HAP-1 (cell line): Measurements from ENCODE around the gene EXOC5.
A peak's percentile ranks its signal among the peaks of the same experiment; 100 is the strongest.

Experiments used
- DNase-seq, 2 experiments: peaks; one replicate each; pipeline ENCODE4 v3.0.0-alpha.2; 2016 to 2020; ENCODE audit warnings: low spot score in 2 of 2
- H3K27me3 ChIP-seq: fragments of 250-450 bp; sonication (Bioruptor Pico); 2 replicates; pipeline ENCODE4 v1.5.1; 2020; ENCODE audit warnings: low read depth, mild to moderate bottlenecking, moderate library complexity
- H3K36me3 ChIP-seq: fragments of 250-450 bp; sonication (Bioruptor Pico); replicated peaks from 2 replicates; pipeline ENCODE4 v1.5.1; 2020; ENCODE audit warnings: mild to moderate bottlenecking
- H3K4me1 ChIP-seq: fragments of 250-450 bp; sonication (Bioruptor Pico); 2 replicates; pipeline ENCODE4 v1.5.1; 2020; ENCODE audit warnings: mild to moderate bottlenecking
- H3K4me3 ChIP-seq: fragments of 250-450 bp; sonication (Bioruptor Pico); 2 replicates; pipeline ENCODE4 v1.5.1; 2020; ENCODE audit warnings: mild to moderate bottlenecking, moderate library complexity
- H3K9me3 ChIP-seq: fragments of 250-450 bp; sonication (Bioruptor Pico); 2 replicates; pipeline ENCODE4 v1.5.1; 2020; ENCODE audit warnings: mild to moderate bottlenecking, moderate library complexity
- in situ Hi-C: fragments of 300-500 bp; cut with MboI; formaldehyde crosslinking; loops from 3 replicates; pipeline ENCODE4 v1.14.3; 2020; ENCODE audit warnings: low sequenced_read_pairs, inconsistent platforms, mixed read lengths

Gene EXOC5

DNA sequence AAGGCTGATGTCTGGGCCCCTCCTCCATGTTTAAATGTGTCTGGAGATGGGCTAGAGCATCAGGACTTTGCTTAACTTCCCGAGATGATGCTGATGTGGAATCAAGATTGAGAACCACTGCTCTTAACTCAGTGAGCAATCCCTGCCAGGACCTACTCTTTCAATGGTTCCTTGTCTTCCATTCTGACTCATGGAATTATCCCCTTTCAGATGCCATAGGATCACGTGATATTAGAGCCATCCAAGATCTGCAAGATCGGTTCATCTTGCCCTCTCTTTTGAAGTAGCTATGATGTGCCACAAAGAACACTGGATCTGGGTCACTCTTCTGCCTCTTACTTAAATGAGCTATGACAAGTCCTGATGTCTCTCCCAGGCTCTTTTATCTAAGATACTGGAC lies 96.8 kb downstream of the EXOC5 start:
- Histone ChIP-seq H3K9me3 (no peaks in the 10 kb centered on the region), H3K27me3 (no peaks in the 10 kb centered on the region), H3K36me3 (no peaks in the 10 kb centered on the region), H3K4me3 (no peak overlapping the region), H3K4me1 (peaks cover 7% of the 10 kb centered on the region)
- in situ Hi-C loops = no loop called here
- no peak for DNase-seq

DNA sequence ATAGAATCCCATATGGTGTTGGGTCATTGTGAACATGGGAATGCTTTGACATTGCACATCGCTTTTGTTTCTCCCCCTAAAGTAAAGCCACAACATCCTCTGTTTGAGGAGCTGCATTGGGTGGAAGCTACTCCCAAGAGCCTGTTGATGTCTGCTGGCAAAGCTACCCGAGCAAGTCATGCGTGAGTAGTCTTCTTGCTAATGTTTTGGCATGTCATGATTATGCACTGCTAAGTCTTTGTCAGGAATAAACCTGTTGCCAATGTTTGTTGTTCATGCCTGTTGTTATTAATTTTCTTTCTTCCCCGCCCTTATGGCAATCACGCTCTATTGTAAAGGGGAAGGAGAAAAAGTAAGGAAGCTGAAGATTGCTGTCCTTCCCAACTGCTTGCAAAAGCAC lies 97.3 kb downstream of the EXOC5 start:
- peaks cover 7% of the 10 kb centered on the region for H3K4me1 ChIP-seq
- H3K9me3 ChIP-seq = no peaks in the 10 kb centered on the region
- DNase-seq = no peak
- H3K4me3 ChIP-seq = no peak overlapping the region
- in situ Hi-C loops = no loop called here
- H3K36me3 ChIP-seq = no peaks in the 10 kb centered on the region
- no peaks in the 10 kb centered on the region for H3K27me3 ChIP-seq

DNA sequence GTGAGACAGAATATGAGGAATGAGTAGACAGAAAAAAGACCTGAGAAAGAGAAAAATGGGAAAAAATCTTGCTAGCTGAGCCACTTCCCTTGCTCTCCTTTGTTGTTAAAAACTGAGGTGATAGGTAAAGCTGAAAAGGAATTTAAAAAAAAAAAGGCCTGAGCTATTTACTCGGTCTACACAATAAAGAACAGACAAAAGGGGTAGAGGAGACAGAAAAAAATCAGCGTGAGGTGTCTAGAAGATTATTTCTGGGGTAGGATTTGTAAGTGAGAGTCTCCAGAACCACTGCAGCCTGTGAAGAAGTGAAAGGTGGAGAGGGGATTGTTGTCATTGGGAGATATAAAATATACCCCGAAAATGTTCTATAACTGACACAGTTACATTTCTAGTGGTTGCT lies 98.8 kb downstream of the EXOC5 start:
- Histone ChIP-seq H3K4me1 (peaks cover 7% of the 10 kb centered on the region), H3K9me3 (no peaks in the 10 kb centered on the region), H3K27me3 (no peaks in the 10 kb centered on the region), H3K36me3 (no peaks in the 10 kb centered on the region), H3K4me3 (no peak overlapping the region)
- in situ Hi-C loops = no loop called here
- peak in 1 of 2 experiments; percentile 29 for DNase-seq

DNA sequence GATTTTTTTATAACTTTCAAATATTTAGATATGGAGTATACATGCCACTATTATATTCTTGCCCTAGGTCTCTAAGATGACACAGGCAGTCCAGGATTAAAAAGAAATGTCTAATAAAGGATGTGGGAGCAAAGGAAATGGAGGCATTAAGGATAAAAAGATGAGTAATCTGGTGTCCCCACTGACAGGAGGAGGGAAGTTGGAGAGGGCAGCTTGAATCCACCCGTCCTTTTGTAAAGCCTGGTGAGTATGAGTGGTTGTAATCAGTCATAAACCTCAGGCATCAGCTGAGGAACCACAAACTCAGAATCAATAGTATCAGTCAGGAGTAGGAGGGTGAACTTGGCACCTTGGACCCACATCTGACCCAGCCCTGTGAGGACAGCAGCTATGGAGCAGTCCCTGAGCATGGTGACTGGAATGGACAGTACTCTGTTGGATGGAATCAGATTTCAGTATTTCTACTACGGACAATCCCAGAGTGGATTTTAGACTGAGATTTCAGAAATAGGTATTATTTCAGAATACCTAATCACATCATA lies 100.5 kb downstream of the EXOC5 start:
- Histone ChIP-seq H3K27me3 (no peaks in the 10 kb centered on the region), H3K4me3 (no peak overlapping the region), H3K4me1 (peaks cover 7% of the 10 kb centered on the region), H3K9me3 (no peaks in the 10 kb centered on the region), H3K36me3 (no peaks in the 10 kb centered on the region)
- in situ Hi-C loops = no loop called here
- DNase-seq = no peak

DNA sequence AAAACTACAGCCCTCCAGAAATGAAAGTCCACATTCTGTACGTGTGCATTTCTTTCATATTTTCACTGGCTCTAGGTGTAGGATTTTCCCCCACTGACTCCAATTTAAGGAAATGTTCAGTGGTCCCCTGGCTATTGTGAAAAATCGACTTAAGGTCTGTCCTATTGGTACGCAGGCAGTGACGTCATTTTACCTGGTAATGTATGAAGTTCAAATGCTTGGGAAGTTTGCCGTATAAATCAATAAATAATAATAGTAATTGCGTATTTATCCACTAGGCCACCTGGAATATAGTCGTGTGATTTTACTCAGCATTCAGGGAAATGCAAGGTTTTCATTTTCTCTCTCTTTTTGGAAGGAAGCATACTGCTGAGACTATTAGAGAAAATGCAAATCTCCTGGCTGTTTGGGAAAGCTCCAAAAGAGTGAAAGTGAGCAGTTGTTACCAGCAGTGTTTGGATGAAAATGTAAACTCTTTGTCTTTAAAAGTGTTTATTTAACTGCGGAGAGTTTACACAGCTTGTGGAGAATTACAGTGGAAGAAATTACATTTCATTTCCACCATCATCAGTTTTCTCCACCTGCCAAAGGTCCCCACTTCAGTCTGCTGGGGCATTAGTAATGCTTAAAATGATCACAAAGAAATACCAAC lies 107.0 kb downstream of the EXOC5 start:
- no peak overlapping the region for H3K4me3 ChIP-seq
- H3K36me3 ChIP-seq = no peaks in the 10 kb centered on the region
- H3K9me3 ChIP-seq = no peaks in the 10 kb centered on the region
- in situ Hi-C loops = no loop called here
- no peaks in the 10 kb centered on the region for H3K27me3 ChIP-seq
- no peaks in the 10 kb centered on the region for H3K4me1 ChIP-seq
- no peak for DNase-seq

DNA sequence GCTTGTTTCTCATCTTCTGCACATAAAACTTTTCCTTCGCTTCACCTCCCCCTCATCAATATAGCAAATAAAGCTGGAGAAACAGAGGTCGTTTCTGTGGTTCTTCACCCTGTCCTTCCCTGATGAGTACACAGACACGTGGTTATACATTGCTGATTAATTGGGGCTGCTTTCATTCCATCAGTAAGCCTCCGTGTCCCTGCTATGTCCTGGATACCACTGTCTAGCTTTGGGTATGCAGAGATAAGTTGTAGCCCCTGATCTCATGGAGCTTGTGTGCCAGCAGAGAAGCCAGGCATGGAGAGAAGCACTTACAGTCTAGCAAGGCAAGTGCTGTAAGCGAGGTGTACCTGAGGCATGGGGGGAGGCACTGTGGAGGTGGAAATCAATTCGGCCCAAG lies 108.4 kb downstream of the EXOC5 start:
- Histone ChIP-seq H3K27me3 (no peaks in the 10 kb centered on the region), H3K4me1 (no peaks in the 10 kb centered on the region), H3K36me3 (no peaks in the 10 kb centered on the region), H3K9me3 (no peaks in the 10 kb centered on the region), H3K4me3 (no peak overlapping the region)
- in situ Hi-C loops = no loop called here
- no peak for DNase-seq

DNA sequence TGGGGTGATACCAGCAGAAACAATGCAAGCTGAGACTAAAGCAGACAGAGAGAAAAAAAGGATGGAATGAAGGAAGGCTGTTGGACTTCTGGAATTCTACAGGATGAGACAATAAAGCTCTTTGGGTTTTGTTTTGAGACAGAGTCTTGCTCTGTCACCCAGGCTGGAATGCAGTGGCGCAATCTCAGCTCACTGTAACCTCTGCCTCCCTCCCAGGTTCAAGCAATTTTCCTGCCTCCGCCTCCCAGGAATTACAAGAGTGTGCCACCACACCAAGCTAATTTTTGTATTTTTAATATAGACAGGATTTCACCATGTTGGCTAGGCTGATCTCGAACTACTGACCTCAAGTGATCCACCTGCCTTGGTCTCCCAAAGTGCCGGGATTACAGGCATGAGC lies 115.4 kb downstream of the EXOC5 start:
- Histone ChIP-seq H3K4me3 (no peak overlapping the region), H3K27me3 (no peaks in the 10 kb centered on the region), H3K36me3 (no peaks in the 10 kb centered on the region), H3K4me1 (no peaks in the 10 kb centered on the region), H3K9me3 (no peaks in the 10 kb centered on the region)
- no peak for DNase-seq
- in situ Hi-C loops = no loop called here
